RWPE1 (cell line): Measurements from ENCODE around the gene CHAD.
A peak's percentile ranks its signal among the peaks of the same experiment; 100 is the strongest.

Experiments used
- CTCF ChIA-PET: fragments of 350-600 bp; sonication (Branson Sonifier 250); formaldehyde crosslinking; extraction: SDS; loops from one replicate; lab custom pipeline; 2021; lab: Yijun Ruan, JAX
- POLR2A ChIA-PET: fragments of 400-600 bp; formaldehyde crosslinking; extraction: SDS; loops from one replicate; lab custom pipeline; 2020; ENCODE audit warnings: antibody characterized with exemption; ENCODE audit not compliant: low non-redundant PET; lab: Yijun Ruan, JAX
- DNase-seq: peaks from one replicate; pipeline ENCODE4 v3.0.0; 2012; ENCODE audit warnings: low spot score
- H3K27ac ChIP-seq: fragments of 450-650 bp; 2 replicates; pipeline ENCODE4 v1.5.1; 2017
- TF ChIP-seq, protein P1 (sequence below): fragments of 450-650 bp; conservative IDR thresholded peaks from 2 replicates; pipeline ENCODE4 v1.5.1; 2017; ENCODE audit warnings: low read depth, mild to moderate bottlenecking

CHAD gene

GRCh38 chr17:50459756-50460155 lies 8.9 kb downstream of the CHAD start:
- CTCF ChIA-PET, result interaction anchor here (1.6 kb wide), 1 partner anchor 63 kb away, joined by 6 read pairs; the partner anchor contains the start of gene LRRC59
- H3K27ac ChIP-seq, result no peak overlapping the region
- POLR2A ChIA-PET, result no interaction called here
- TF ChIP-seq, protein P1, sequence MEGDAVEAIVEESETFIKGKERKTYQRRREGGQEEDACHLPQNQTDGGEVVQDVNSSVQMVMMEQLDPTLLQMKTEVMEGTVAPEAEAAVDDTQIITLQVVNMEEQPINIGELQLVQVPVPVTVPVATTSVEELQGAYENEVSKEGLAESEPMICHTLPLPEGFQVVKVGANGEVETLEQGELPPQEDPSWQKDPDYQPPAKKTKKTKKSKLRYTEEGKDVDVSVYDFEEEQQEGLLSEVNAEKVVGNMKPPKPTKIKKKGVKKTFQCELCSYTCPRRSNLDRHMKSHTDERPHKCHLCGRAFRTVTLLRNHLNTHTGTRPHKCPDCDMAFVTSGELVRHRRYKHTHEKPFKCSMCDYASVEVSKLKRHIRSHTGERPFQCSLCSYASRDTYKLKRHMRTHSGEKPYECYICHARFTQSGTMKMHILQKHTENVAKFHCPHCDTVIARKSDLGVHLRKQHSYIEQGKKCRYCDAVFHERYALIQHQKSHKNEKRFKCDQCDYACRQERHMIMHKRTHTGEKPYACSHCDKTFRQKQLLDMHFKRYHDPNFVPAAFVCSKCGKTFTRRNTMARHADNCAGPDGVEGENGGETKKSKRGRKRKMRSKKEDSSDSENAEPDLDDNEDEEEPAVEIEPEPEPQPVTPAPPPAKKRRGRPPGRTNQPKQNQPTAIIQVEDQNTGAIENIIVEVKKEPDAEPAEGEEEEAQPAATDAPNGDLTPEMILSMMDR, result no peak
- no peak for DNase-seq

DNA sequence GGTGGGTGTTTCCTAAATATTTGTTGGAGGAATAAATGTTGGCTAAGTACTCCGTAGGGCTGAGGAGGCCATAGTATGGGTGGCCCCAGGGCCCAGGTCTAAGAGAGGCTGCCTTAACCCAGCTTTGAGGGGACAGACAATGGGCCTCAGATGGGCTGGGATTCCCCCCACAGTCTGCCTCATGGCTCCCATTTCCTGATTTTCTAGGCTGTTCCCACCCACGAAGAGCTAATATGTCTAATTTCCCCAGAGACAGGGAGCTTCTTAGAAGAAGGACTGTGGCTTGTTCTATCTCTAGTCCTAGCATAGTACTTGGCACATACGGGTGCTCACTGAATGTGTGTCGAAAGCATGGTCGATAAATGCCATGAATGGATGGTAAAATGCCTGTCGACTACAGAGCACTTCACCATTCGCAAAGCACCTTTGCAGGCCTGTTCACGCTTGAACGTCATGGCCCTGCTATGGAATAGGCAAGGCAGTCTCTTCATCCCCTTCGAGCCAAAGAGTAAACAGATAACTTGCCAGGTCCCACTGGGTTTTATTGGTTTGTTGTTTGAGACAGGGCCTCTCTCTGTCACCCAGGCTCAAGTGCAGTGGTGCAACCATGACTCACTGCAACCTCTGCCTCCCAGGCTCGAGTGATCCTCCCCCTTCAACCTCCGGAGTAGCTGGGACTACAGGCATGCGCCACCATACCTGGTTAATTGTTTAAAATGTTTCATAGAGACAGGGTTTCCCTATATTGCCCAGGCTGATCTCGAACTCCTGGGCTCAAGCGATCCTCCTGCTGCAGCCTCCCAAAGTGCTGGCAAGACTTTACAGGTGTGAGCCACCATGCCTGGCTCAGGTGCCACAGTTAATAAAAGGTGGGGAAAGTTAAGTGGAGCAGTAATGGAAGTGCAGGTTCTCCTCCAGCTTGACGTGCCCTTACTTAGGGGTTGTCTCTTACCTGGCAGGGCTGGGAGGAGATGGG lies 9.7 kb downstream of the CHAD start:
- no peak overlapping the region for H3K27ac ChIP-seq
- ChIA-PET CTCF (interaction anchor here (1.6 kb wide), 1 partner anchor 62 kb away, joined by 6 read pairs; the partner anchor contains the start of gene LRRC59), POLR2A (no interaction called here)
- TF ChIP-seq, protein P1, result no peak
- DNase-seq, result no peak

DNA sequence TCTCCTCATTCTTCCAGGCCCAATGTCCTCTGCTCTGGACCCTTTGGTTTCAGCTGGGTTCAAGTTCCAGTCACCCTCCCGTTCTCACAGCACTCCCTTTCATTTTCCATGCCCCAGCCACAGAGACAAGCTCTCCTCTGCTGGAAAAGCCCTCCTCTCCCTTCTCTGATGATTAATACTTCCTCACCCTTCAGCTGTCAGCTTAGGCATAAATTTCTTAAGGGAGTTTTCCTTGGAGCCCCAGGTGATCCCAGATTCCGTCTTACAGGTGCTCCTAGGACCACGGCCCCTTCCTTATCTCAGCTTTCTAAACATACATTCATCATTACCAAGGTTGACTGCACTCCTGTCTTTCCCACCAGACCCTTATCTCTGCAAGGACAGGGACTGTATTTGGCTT lies 10.4 kb downstream of the CHAD start:
- TF ChIP-seq, protein P1, result no peak
- POLR2A ChIA-PET, result no interaction called here
- peak; percentile 51 for DNase-seq
- CTCF ChIA-PET, result interaction anchor here (0.5 kb wide), 1 partner anchor 172 kb away, joined by 3 read pairs; no protein-coding TSS in a partner anchor
- H3K27ac ChIP-seq, result no peak overlapping the region

GRCh38 chr17:50457621-50458020 lies 11.1 kb downstream of the CHAD start:
- CTCF ChIA-PET, result interaction anchor here (0.5 to 0.6 kb wide), 2 partner anchors 173 to 465 kb away, joined by 3 read pairs; no protein-coding TSS in a partner anchor

GRCh38 chr17:50453901-50454300 lies 14.8 kb downstream of the CHAD start:
- TF ChIP-seq, protein P1, result no peak
- POLR2A ChIA-PET, result no interaction called here
- DNase-seq, result no peak
- CTCF ChIA-PET, result interaction anchor here (0.6 kb wide), 2 partner anchors 93 to 182 kb away, joined by 3 to 12 read pairs; no protein-coding TSS in a partner anchor
- no peak overlapping the region for H3K27ac ChIP-seq

More at GRCh38 chr17:50457621-50458020, 11.1 kb downstream of the CHAD start:
- POLR2A ChIA-PET, result no interaction called here
- no peak for DNase-seq
- TF ChIP-seq, protein P1, result no peak
- H3K27ac ChIP-seq, result no peak overlapping the region

GRCh38 chr17:50452630-50453300 lies 15.9 kb downstream of the CHAD start:
- H3K27ac ChIP-seq, result no peak overlapping the region
- POLR2A ChIA-PET, result no interaction called here
- DNase-seq, result peak; percentile 48
- TF ChIP-seq, protein P1, result no peak
- CTCF ChIA-PET, result interaction anchor here (0.8 kb wide), 1 partner anchor 22 kb away, joined by 3 read pairs; no protein-coding TSS in a partner anchor
